Panc1 (cell line): ENCODE data around the gene GRID1. TPM values are rescaled to one million over a fixed set of nuclear protein-coding genes. Genes with fewer than 3 reads are reported as not detected.

Experiments
- ATAC-seq: fragments of 200-7000 bp; cut with Tn5 transposase; 2 replicates; pipeline ENCODE4 v1.9.1; 2020; ENCODE audit warnings: mild to moderate bottlenecking, moderate library complexity
- BruUV-seq: library from RNA; stranded (reverse); fragments of 400-500 nt; replicated peaks from 2 replicates; lab custom pipeline; 2021; lab: Mats Ljungman, UMichigan
- CTCF ChIA-PET: fragments of 300-600 bp; sonication (Branson Sonifier 250); formaldehyde crosslinking; loops from one replicate; lab custom pipeline; 2022; ENCODE audit warnings: antibody characterized with exemption; lab: Charles Lee
- POLR2A ChIA-PET: fragments of 300-600 bp; sonication (Branson Sonifier 250); formaldehyde crosslinking; loops from one replicate; lab custom pipeline; 2022; ENCODE audit warnings: antibody characterized with exemption; lab: Charles Lee
- DNase-seq: peaks from one replicate; pipeline ENCODE4 v3.0.0-alpha.2; 2010; ENCODE audit warnings: low read depth, low spot score
- H3K27ac ChIP-seq: 2 replicates; pipeline ENCODE4 v1.5.1; 2011; ENCODE audit warnings: mild to moderate bottlenecking, low read length, inconsistent platforms
- H3K27me3 ChIP-seq: fragments of 200-500 bp; sonication (Bioruptor generic); 2 replicates; pipeline ENCODE4 v1.6.0; 2014; ENCODE audit warnings: low read length, inconsistent platforms; ENCODE audit not compliant: control insufficient read depth, insufficient read depth
- H3K36me3 ChIP-seq: fragments of 200-500 bp; sonication (Bioruptor generic); 2 replicates; pipeline ENCODE4 v1.5.1; 2014; ENCODE audit warnings: inconsistent platforms, mild to moderate bottlenecking, low read length, moderate library complexity; ENCODE audit not compliant: control insufficient read depth, insufficient read depth
- H3K4me1 ChIP-seq: 2 replicates; pipeline ENCODE4 v1.5.1; 2011; ENCODE audit warnings: inconsistent platforms, mild to moderate bottlenecking, low read length, moderate library complexity; ENCODE audit not compliant: control insufficient read depth, insufficient read depth
- H3K4me3 ChIP-seq, 2 experiments: 2 replicates each; pipeline ENCODE4 v1.5.1; 2011 to 2012; ENCODE audit warnings: low read depth in 2 of 2, low read length in 2 of 2, mild to moderate bottlenecking in 2 of 2, inconsistent platforms in 1 of 2, moderate library complexity in 1 of 2
- H3K9me3 ChIP-seq: fragments of 200-500 bp; sonication (Bioruptor generic); 2 replicates; pipeline ENCODE4 v1.5.1; 2014; ENCODE audit warnings: low read depth, mild to moderate bottlenecking, inconsistent platforms, low read length, moderate library complexity; ENCODE audit not compliant: control insufficient read depth, insufficient read depth
- POLR2AphosphoS5 ChIP-seq: IDR thresholded peaks from 2 replicates; pipeline ENCODE4 v1.6.1; 2012; ENCODE audit warnings: mild to moderate bottlenecking, low read depth, low read length, moderate library complexity
- SIN3A ChIP-seq: IDR thresholded peaks from 2 replicates; pipeline ENCODE4 v1.6.1; 2012; ENCODE audit warnings: low read depth, mild to moderate bottlenecking, low read length, moderate library complexity, borderline replicate concordance; ENCODE audit not compliant: insufficient read depth
- TCF7L2 ChIP-seq: IDR thresholded peaks from 2 replicates; pipeline ENCODE4 v1.6.1; 2011; ENCODE audit warnings: mild to moderate bottlenecking, low read depth, low read length, inconsistent platforms
- in situ Hi-C: cut with HindIII; loops from 2 replicates; pipeline ENCODE4 v1.10.0; 2016; ENCODE audit warnings: low sequenced_read_pairs, low pct_unique_long_range_greater_than_20kb
- intact Hi-C: fragments of 100-400 bp; cut with micrococcal nuclease; formaldehyde crosslinking; loops from one replicate; pipeline ENCODE4 v1.10.0; 2022; ENCODE audit not compliant: unreplicated experiment
- total RNA-seq: library from RNA; stranded (reverse); gene quantifications from one replicate; pipeline ENCODE4 v1.2.1, GENCODE V29; 2021; ENCODE audit not compliant: unreplicated experiment
- TF ChIP-seq, protein P1 (sequence below): fragments of 450-650 bp; IDR thresholded peaks from 2 replicates; pipeline ENCODE4 v1.5.1; 2017; ENCODE audit warnings: mild to moderate bottlenecking
- TF ChIP-seq, protein P2 (sequence below), 2 experiments: IDR thresholded peaks; 2 replicates each; pipeline ENCODE4 v1.6.1; 2011 to 2012; ENCODE audit warnings: low read depth in 2 of 2, control low read depth in 1 of 2, low read length in 1 of 2, mild to moderate bottlenecking in 1 of 2, moderate library complexity in 1 of 2; ENCODE audit not compliant: insufficient read depth in 1 of 2

GRID1 gene
- total RNA-seq, 1 experiment from 2014 or later: 2.3 TPM

DNA sequence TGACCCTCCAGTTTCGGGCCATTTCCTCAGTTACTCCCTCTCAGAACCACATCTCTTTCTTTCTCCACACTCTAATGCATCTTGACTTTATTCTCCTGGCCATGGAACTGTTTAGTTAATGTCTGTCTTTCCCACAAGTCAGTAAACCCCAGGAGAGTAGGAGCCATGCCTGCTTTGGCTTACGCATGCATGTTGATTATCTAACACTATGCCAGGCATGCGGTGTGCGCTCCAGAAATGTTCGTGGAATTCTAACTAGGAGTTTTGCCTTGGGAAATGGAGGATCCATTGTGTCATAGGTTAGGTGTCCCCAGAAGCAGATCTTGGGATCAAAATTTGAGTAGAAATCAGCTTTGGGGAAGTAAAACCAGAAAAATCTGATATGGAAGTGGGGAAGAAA, 308.9 kb downstream of the GRID1 start:
- DNase-seq (no peak), ATAC-seq (no peak)
- TF ChIP-seq, protein P1, sequence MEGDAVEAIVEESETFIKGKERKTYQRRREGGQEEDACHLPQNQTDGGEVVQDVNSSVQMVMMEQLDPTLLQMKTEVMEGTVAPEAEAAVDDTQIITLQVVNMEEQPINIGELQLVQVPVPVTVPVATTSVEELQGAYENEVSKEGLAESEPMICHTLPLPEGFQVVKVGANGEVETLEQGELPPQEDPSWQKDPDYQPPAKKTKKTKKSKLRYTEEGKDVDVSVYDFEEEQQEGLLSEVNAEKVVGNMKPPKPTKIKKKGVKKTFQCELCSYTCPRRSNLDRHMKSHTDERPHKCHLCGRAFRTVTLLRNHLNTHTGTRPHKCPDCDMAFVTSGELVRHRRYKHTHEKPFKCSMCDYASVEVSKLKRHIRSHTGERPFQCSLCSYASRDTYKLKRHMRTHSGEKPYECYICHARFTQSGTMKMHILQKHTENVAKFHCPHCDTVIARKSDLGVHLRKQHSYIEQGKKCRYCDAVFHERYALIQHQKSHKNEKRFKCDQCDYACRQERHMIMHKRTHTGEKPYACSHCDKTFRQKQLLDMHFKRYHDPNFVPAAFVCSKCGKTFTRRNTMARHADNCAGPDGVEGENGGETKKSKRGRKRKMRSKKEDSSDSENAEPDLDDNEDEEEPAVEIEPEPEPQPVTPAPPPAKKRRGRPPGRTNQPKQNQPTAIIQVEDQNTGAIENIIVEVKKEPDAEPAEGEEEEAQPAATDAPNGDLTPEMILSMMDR: no peak
- no peak for TF ChIP-seq SIN3A
- TF ChIP-seq TCF7L2: no peak
- TF ChIP-seq POLR2AphosphoS5: no peak
- TF ChIP-seq, protein P2, sequence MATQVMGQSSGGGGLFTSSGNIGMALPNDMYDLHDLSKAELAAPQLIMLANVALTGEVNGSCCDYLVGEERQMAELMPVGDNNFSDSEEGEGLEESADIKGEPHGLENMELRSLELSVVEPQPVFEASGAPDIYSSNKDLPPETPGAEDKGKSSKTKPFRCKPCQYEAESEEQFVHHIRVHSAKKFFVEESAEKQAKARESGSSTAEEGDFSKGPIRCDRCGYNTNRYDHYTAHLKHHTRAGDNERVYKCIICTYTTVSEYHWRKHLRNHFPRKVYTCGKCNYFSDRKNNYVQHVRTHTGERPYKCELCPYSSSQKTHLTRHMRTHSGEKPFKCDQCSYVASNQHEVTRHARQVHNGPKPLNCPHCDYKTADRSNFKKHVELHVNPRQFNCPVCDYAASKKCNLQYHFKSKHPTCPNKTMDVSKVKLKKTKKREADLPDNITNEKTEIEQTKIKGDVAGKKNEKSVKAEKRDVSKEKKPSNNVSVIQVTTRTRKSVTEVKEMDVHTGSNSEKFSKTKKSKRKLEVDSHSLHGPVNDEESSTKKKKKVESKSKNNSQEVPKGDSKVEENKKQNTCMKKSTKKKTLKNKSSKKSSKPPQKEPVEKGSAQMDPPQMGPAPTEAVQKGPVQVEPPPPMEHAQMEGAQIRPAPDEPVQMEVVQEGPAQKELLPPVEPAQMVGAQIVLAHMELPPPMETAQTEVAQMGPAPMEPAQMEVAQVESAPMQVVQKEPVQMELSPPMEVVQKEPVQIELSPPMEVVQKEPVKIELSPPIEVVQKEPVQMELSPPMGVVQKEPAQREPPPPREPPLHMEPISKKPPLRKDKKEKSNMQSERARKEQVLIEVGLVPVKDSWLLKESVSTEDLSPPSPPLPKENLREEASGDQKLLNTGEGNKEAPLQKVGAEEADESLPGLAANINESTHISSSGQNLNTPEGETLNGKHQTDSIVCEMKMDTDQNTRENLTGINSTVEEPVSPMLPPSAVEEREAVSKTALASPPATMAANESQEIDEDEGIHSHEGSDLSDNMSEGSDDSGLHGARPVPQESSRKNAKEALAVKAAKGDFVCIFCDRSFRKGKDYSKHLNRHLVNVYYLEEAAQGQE (IDR thresholded peaks at IDR 0.05; ENCODE audit: insufficient read depth in 1 of 2, low read depth in 2 of 2, low read length in 1 of 2): no peak
- ChIA-PET POLR2A (no interaction called here), CTCF (no interaction called here)
- peaks cover 7% of the 10 kb centered on the region for H3K27me3 ChIP-seq
- no peaks in the 10 kb centered on the region for H3K9me3 ChIP-seq
- no TSS peak for BruUV-seq
- no peak overlapping the region for H3K4me3 ChIP-seq
- H3K4me1 ChIP-seq: no peaks in the 10 kb centered on the region
- in situ Hi-C loops: no loop called here
- H3K27ac ChIP-seq: no peak overlapping the region
- intact Hi-C loops: no loop called here
- H3K36me3 ChIP-seq: no peaks in the 10 kb centered on the region

DNA sequence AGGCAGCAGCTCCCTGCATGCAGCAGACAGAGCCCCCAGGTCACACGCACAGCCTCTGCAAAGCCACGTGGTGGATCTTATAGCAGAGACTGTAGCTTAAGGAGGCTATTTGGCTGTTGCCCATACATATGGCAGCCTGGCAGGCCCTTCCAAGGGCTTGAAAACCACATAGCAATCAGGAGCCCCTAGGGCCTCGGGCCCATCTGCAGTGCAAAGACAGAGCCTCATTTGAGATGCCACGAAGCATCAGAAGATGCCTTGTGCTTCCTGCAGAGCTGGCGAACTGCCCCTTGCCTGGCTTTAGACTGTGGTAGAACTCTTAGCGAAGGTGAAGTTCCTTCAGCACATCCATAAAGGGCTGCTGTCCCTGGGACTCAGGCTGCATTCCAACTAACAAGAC, 309.9 kb downstream of the GRID1 start:
- no peaks in the 10 kb centered on the region for H3K36me3 ChIP-seq
- POLR2A ChIA-PET: no interaction called here
- ATAC-seq (no peak), DNase-seq (no peak)
- no peaks in the 10 kb centered on the region for H3K4me1 ChIP-seq
- TF ChIP-seq SIN3A: no peak
- TF ChIP-seq POLR2AphosphoS5: no peak
- TF ChIP-seq TCF7L2: no peak
- H3K27ac ChIP-seq: no peak overlapping the region
- CTCF ChIA-PET: no interaction called here
- no peak overlapping the region for H3K4me3 ChIP-seq
- in situ Hi-C loops (no loop called here), intact Hi-C loops (no loop called here)
- no peaks in the 10 kb centered on the region for H3K9me3 ChIP-seq
- H3K27me3 ChIP-seq: peaks cover 7% of the 10 kb centered on the region
- BruUV-seq: no TSS peak

DNA sequence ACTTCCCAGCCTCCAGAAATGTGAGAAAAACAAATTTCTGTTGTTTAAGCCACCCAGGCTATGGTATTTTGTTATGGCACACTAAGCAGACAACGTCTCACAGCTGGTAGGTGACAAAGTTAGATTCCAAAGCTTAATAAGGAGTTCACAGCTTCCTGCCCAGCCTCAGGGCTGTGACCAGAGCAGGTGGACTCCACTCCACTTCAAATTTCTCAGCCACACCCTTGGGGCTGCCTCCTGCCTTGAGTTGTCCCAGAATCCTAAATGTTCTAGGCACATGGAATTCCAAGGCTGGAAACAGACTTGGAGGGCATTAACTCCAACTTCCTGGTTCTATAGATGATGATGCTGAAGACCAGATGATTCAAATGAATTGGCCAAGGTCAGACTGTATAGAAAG, 310.7 kb downstream of the GRID1 start:
- Histone ChIP-seq H3K27ac (no peak overlapping the region), H3K27me3 (peaks cover 7% of the 10 kb centered on the region), H3K36me3 (no peaks in the 10 kb centered on the region), H3K4me3 (no peak overlapping the region), H3K9me3 (no peaks in the 10 kb centered on the region), H3K4me1 (no peaks in the 10 kb centered on the region)
- intact Hi-C loops: no loop called here
- in situ Hi-C loops: no loop called here
- DNase-seq: no peak
- CTCF ChIA-PET: no interaction called here
- BruUV-seq: no TSS peak
- ATAC-seq: no peak
- TF ChIP-seq POLR2AphosphoS5: no peak
- TF ChIP-seq, protein P2 (IDR thresholded peaks at IDR 0.05; ENCODE audit: insufficient read depth in 1 of 2, low read depth in 2 of 2, low read length in 1 of 2): no peak
- POLR2A ChIA-PET: no interaction called here
